ENCODE measurements around the gene KEAP1.

KEAP1 gene

GRCh38 chr19:10450191-10450852, 52.8 kb downstream of the KEAP1 start:
- intact Hi-C loops (cut with DNase I; ENCODE audit: low total_unique reads), result no loop called here
- Histone ChIP-seq H3K36me3 (peaks cover 0 to 22% (median 18%) of the 10 kb centered on the region in 3 donors), H3K9me3 (no peaks in the 10 kb centered on the region), H3K27ac (no peak overlapping the region), H3K4me3 (no peak overlapping the region), H3K27me3 (no peaks in the 10 kb centered on the region), H3K4me1 (no peaks in the 10 kb centered on the region)
- DNase-seq, result no peak
- TF ChIP-seq, protein P1, sequence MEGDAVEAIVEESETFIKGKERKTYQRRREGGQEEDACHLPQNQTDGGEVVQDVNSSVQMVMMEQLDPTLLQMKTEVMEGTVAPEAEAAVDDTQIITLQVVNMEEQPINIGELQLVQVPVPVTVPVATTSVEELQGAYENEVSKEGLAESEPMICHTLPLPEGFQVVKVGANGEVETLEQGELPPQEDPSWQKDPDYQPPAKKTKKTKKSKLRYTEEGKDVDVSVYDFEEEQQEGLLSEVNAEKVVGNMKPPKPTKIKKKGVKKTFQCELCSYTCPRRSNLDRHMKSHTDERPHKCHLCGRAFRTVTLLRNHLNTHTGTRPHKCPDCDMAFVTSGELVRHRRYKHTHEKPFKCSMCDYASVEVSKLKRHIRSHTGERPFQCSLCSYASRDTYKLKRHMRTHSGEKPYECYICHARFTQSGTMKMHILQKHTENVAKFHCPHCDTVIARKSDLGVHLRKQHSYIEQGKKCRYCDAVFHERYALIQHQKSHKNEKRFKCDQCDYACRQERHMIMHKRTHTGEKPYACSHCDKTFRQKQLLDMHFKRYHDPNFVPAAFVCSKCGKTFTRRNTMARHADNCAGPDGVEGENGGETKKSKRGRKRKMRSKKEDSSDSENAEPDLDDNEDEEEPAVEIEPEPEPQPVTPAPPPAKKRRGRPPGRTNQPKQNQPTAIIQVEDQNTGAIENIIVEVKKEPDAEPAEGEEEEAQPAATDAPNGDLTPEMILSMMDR (IDR thresholded peaks at IDR 0.05), result no peak

DNA sequence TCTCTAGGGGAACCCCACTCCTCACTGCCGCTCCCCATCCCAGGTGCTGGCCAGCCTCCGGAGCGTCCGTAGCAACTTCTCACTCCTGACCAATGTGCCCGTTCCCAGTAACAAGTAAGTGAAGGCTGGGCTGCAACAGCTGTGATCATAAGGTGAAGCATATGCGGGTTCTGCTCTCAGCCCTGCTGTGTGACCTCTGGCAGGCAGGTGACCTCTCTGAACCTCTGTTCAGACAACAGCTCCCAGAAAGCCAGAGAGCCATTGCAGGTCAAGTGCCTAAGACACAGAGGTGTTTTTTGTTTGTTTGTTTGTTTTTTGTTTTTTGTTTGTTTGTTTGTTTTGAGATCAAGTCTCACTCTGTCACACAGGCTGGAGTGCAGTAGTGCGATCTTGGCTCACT, 54.1 kb downstream of the KEAP1 start:
- TF ChIP-seq, protein P1 (IDR thresholded peaks at IDR 0.05), result no peak
- DNase-seq, result no peak

GRCh38 chr19:10442698-10443097, 60.5 kb downstream of the KEAP1 start:
- no peaks in the 10 kb centered on the region for H3K4me1 ChIP-seq
- H3K9me3 ChIP-seq, result no peaks in the 10 kb centered on the region
- no peak for DNase-seq
- TF ChIP-seq, protein P1 (IDR thresholded peaks at IDR 0.05), result no peak
- H3K27ac ChIP-seq, result no peak overlapping the region
- intact Hi-C loops (cut with DNase I; ENCODE audit: low total_unique reads), result no loop called here
- no peaks in the 10 kb centered on the region for H3K27me3 ChIP-seq
- peaks cover 0 to 4% (median 0%) of the 10 kb centered on the region in 3 donors for H3K36me3 ChIP-seq
- no peak overlapping the region for H3K4me3 ChIP-seq

More for the DNA sequence above, 54.1 kb downstream of the KEAP1 start:
- no peaks in the 10 kb centered on the region for H3K4me1 ChIP-seq
- H3K36me3 ChIP-seq, result peaks cover 0 to 22% (median 18%) of the 10 kb centered on the region in 3 donors
- no peaks in the 10 kb centered on the region for H3K27me3 ChIP-seq
- no peak overlapping the region for H3K4me3 ChIP-seq
- intact Hi-C loops (cut with DNase I; ENCODE audit: low total_unique reads), result no loop called here
- H3K9me3 ChIP-seq, result no peaks in the 10 kb centered on the region
- no peak overlapping the region for H3K27ac ChIP-seq

DNA sequence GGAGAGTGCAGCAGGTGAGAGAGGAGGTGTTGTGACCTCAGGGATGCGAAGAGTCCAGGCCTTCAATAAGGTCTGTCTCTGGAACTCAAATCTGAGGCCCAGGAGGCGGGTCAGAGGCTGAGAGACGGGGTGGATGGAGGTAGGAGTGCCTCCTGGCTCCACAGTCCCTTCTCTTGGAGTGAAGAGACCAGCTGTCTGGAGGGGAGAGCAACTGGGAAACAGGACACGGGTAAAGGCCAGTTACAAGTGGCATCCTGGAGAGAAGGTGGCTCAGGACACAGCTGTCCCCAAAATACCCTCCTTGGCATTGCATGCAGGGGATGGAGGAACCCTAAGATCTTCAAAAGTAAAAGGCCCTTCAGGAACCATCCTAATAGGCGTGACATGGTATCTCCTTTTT, 63.6 kb downstream of the KEAP1 start:
- H3K36me3 ChIP-seq, result no peaks in the 10 kb centered on the region
- no peaks in the 10 kb centered on the region for H3K9me3 ChIP-seq
- no peak overlapping the region for H3K27ac ChIP-seq
- intact Hi-C loops (cut with DNase I; ENCODE audit: low total_unique reads), result no loop called here
- no peak overlapping the region for H3K4me3 ChIP-seq
- H3K27me3 ChIP-seq, result no peaks in the 10 kb centered on the region
- TF ChIP-seq, protein P1 (IDR thresholded peaks at IDR 0.05), result no peak
- DNase-seq, result no peak
- H3K4me1 ChIP-seq, result no peaks in the 10 kb centered on the region
